Smooth muscle cell (in vitro differentiated cells): ENCODE results near the gene HNRNPK. TPM values are rescaled to one million over a fixed set of nuclear protein-coding genes. Genes with fewer than 3 reads are reported as not detected.

Source experiments
- DNase-seq: peaks from one replicate; lab custom pipeline; 2025; ENCODE audit not compliant: unreplicated experiment; lab: John Stamatoyannopoulos, UW
- H2AFZ ChIP-seq: fragments of 200-600 bp; sonication (generic); 2 replicates; pipeline ENCODE4 v1.6.0; 2016; ENCODE audit warnings: antibody characterized with exemption, low read depth, mild to moderate bottlenecking
- H3F3A ChIP-seq: fragments of 200-600 bp; sonication (generic); 2 replicates; pipeline ENCODE4 v1.6.0; 2017; ENCODE audit warnings: antibody characterized with exemption, low read depth
- H3K27ac ChIP-seq: fragments of 200-600 bp; sonication (generic); 2 replicates; pipeline ENCODE4 v1.5.1; 2016; ENCODE audit warnings: low read depth, mild to moderate bottlenecking
- H3K27me3 ChIP-seq: fragments of 200-600 bp; sonication (generic); 2 replicates; pipeline ENCODE4 v1.6.1; 2016; ENCODE audit warnings: low read depth, mild to moderate bottlenecking
- H3K36me3 ChIP-seq: fragments of 200-600 bp; sonication (generic); 2 replicates; pipeline ENCODE4 v1.5.1; 2016; ENCODE audit warnings: low read depth
- H3K4me1 ChIP-seq: fragments of 200-600 bp; sonication (generic); 2 replicates; pipeline ENCODE4 v1.5.1; 2016; ENCODE audit warnings: low read depth
- H3K4me2 ChIP-seq: fragments of 200-600 bp; sonication (generic); 2 replicates; pipeline ENCODE4 v1.6.0; 2016; ENCODE audit warnings: mild to moderate bottlenecking
- H3K4me3 ChIP-seq: fragments of 200-600 bp; sonication (generic); 2 replicates; pipeline ENCODE4 v1.5.1; 2016; ENCODE audit warnings: mild to moderate bottlenecking
- H3K79me2 ChIP-seq: fragments of 200-600 bp; sonication (generic); 2 replicates; pipeline ENCODE4 v1.6.0; 2016; ENCODE audit warnings: low read depth, mild to moderate bottlenecking
- H3K9ac ChIP-seq: fragments of 200-600 bp; sonication (generic); 2 replicates; pipeline ENCODE4 v1.6.0; 2016; ENCODE audit warnings: low read depth
- H3K9me3 ChIP-seq: fragments of 200-600 bp; sonication (generic); replicated peaks from 2 replicates; pipeline ENCODE4 v1.5.1; 2016; ENCODE audit warnings: low read depth
- H4K20me1 ChIP-seq: fragments of 200-600 bp; sonication (generic); 2 replicates; pipeline ENCODE4 v1.6.0; 2016; ENCODE audit warnings: low read depth
- WGBS: methylation state at CpG from one replicate; pipeline ENCODE4 v1.1.7; 2016; ENCODE audit warnings: low lambda C conversion rate; 5-methylcytosine and 5-hydroxymethylcytosine counted together
- polyA plus RNA-seq: library from polyadenylated mRNA; unstranded; fragments of >200 nt; fragmentation: Nextera tagmentation; extraction: Ambion mirVana; gene quantifications from 2 replicates; pipeline ENCODE4 v1.2.1, GENCODE V29; 2016
- total RNA-seq: library from RNA; depleted of rRNA; stranded (reverse); fragments of >200 nt; gene quantifications from 2 replicates; pipeline ENCODE4 v1.2.3, GENCODE V29; 2014
- TF ChIP-seq, protein P1 (sequence below): fragments of 200-600 bp; sonication (generic); IDR thresholded peaks from 2 replicates; pipeline ENCODE4 v1.5.1; 2017; ENCODE audit warnings: borderline replicate concordance, mild to moderate bottlenecking, antibody characterized with exemption; ENCODE audit not compliant: insufficient read depth, poor library complexity, severe bottlenecking

HNRNPK gene
- total and polyA plus RNA-seq, 2 experiments from 2014 or later = 468 to 584 TPM

DNA sequence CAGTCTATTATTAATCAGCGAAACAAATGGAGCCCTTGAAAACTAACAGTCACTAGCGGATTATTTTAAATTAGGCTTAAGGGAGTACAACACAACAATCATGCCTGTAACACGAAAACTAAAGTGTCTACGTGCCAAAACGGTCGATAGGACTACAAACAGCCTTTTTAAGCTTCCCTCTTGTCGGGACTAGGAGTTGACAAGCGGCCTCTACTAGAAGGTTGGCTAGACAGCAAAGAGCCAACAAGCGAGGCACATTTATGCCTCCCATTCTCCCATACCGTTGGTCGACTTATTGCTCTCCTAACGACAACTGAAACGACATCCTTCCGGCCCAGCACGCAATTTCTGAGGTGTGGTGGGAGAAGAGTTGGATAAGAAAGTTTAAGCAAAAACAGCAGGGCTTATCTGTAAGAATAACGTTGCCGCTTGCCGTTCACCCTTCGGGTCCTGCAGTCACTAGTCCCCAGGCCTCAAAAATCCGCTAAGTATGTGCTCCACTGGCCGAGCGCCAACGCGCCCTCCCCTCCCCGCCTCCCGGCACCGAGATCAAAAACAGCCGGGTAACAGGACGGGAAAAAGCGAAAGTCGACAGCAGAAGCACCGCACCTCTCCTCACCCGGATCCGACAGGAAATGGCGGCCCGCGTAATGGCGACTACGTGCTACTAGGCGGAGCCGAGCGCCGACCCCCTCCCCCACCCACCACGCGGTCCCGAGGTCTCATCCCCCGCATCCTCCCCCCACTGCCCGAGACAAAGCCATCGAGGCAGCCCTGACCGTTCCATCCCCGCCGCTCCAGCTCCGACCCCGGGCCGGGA lies 813 bp downstream of the HNRNPK start:
- DNase-seq = peak; percentile 46
- peaks cover 26% of the 10 kb centered on the region for H3K36me3 ChIP-seq
- under 1% methylated on average over 41 of the region's 55 CpGs for WGBS
- no peaks in the 10 kb centered on the region for H3K9me3 ChIP-seq
- TF ChIP-seq, protein P1, sequence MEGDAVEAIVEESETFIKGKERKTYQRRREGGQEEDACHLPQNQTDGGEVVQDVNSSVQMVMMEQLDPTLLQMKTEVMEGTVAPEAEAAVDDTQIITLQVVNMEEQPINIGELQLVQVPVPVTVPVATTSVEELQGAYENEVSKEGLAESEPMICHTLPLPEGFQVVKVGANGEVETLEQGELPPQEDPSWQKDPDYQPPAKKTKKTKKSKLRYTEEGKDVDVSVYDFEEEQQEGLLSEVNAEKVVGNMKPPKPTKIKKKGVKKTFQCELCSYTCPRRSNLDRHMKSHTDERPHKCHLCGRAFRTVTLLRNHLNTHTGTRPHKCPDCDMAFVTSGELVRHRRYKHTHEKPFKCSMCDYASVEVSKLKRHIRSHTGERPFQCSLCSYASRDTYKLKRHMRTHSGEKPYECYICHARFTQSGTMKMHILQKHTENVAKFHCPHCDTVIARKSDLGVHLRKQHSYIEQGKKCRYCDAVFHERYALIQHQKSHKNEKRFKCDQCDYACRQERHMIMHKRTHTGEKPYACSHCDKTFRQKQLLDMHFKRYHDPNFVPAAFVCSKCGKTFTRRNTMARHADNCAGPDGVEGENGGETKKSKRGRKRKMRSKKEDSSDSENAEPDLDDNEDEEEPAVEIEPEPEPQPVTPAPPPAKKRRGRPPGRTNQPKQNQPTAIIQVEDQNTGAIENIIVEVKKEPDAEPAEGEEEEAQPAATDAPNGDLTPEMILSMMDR = no peak
- H2AFZ ChIP-seq = no peak overlapping the region
- H3K4me1 ChIP-seq = peaks cover 18% of the 10 kb centered on the region
- H3K4me2 ChIP-seq = peak overlapping the region; percentile 94
- peak overlapping the region; percentile 96 for H3K27ac ChIP-seq
- peaks cover 52% of the 10 kb centered on the region for H4K20me1 ChIP-seq
- H3K79me2 ChIP-seq = peaks cover 91% of the 10 kb centered on the region
- H3K9ac ChIP-seq = peak overlapping the region; percentile 100
- H3F3A ChIP-seq = peaks cover 28% of the 10 kb centered on the region
- no peaks in the 10 kb centered on the region for H3K27me3 ChIP-seq
- peak overlapping the region; percentile 84 for H3K4me3 ChIP-seq

DNA sequence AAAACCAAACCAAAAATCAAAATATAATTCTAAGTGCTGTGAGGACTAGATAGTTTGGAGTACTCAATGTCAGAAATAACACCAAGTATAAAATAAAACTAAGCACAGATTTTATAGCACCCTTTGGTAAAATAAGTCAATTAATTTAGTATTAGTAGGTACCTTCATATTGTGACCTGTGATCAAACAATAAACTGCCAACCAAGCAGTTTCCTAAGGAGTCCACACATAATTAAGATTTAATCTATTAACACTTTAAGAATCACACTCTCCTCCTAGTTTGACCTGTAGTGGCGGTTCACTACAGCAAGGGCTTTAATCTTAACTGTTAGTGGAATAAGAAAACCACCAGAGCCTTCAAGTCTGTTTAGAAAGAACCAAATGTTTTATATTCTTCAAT lies 2.8 kb downstream of the HNRNPK start:
- Histone ChIP-seq H3K4me1 (peaks cover 18% of the 10 kb centered on the region), H4K20me1 (peaks cover 72% of the 10 kb centered on the region), H3K4me3 (peak overlapping the region; percentile 84), H2AFZ (no peak overlapping the region), H3K27ac (peak overlapping the region; percentile 40), H3K27me3 (no peaks in the 10 kb centered on the region), H3K9ac (peak overlapping the region; percentile 100), H3K4me2 (peak overlapping the region; percentile 94), H3K79me2 (peaks cover 91% of the 10 kb centered on the region), H3F3A (peaks cover 46% of the 10 kb centered on the region), H3K9me3 (no peaks in the 10 kb centered on the region), H3K36me3 (peaks cover 42% of the 10 kb centered on the region)
- WGBS = 71% methylated on average over 1 of the region's 1 CpG
- TF ChIP-seq, protein P1 = no peak
- no peak for DNase-seq

DNA sequence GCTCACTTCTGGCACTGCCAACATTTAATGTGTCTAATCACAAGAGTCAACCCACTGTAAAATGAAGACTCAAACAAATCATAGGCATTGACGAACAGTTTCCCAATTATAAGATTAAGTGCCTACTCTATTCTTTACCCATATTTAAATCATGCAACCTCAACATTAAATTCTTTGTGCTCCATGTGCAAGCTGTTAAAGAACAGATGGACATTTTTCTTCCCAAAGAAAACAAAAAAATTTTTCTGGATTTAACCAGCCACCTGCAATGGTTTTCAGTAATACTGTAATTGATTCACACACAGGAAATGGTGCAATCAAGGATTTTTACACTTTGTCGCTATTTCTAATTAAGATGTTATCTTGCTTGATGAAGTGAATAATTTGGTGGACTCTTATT lies 3.6 kb downstream of the HNRNPK start:
- Histone ChIP-seq H3K4me3 (no peak overlapping the region), H3K4me1 (peaks cover 14% of the 10 kb centered on the region), H3K27ac (peak overlapping the region; percentile 40), H3K4me2 (peak overlapping the region; percentile 12), H2AFZ (no peak overlapping the region), H4K20me1 (peaks cover 81% of the 10 kb centered on the region), H3K9me3 (no peaks in the 10 kb centered on the region), H3K36me3 (peaks cover 50% of the 10 kb centered on the region), H3K79me2 (peaks cover 84% of the 10 kb centered on the region), H3F3A (peaks cover 50% of the 10 kb centered on the region), H3K9ac (no peak overlapping the region), H3K27me3 (no peaks in the 10 kb centered on the region)
- TF ChIP-seq, protein P1 = no peak
- 89% methylated on average over 2 of the region's 2 CpGs for WGBS
- no peak for DNase-seq
